HG03064 (cell line): ENCODE measurements around the gene GPR142.

Source experiments
- ATAC-seq: cut with Tn5 transposase; IDR thresholded peaks from one replicate; pipeline ENCODE4 v1.9.1; 2021; ENCODE audit warnings: low read depth; ENCODE audit not compliant: unreplicated experiment

Gene GPR142

GRCh38 chr17:74417178-74418045 lies 50.1 kb downstream of the GPR142 start:
- peak; percentile 64 for ATAC-seq

- no peak for ATAC-seq
Measured at GRCh38 chr17:74419928-74420411, 52.7 kb downstream of the GPR142 start.
